ENCODE data around the gene CYP27A1. TPM values are rescaled to one million over a fixed set of nuclear protein-coding genes. Genes with fewer than 3 reads are reported as not detected.
A peak's percentile ranks its signal among the peaks of the same experiment; 100 is the strongest.

The CYP27A1 gene
- 6.7 TPM for total RNA-seq
- long read RNA-seq, transcript CYP27A1-201 (9 exons, 2,286 nt): major isoform, 23 of 26 reads
- long read RNA-seq, partial matches to known transcripts: 2 of 26 reads
- long read RNA-seq, other reads (novel, unspliced or antisense): 1 of 26 reads

- Histone ChIP-seq H3K4me3 (peak within 1 kb of the TSS; percentile 80), H3K4me1 (peaks cover 31% of the 10 kb centered on the region), H3K27ac (replicated peaks) (peak within 1 kb of the TSS; percentile 84), H3K9me3 (replicated peaks) (peaks cover 7% of the 10 kb centered on the region), H3K27me3 (ENCODE audit: low read depth) (peaks cover 2% of the 10 kb centered on the region), H3K36me3 (no peaks in the 10 kb centered on the region)
- intact Hi-C loops (cut with micrococcal nuclease): no loop called here
- DNase-seq: peak; percentile 60
- TF ChIP-seq CTCF (IDR thresholded peaks at IDR 0.05; ENCODE audit: borderline replicate concordance): no peak
These were observed at the start of gene CYP27A1 for GRCh38 chr2:218781691-218782527. TSS of gene CYP27A1 (plus strand) at chr2:218782147. CDS start at chr2:218782183, 36 bp downstream.

GRCh38 chr2:218732761-218733158 is 49.2 kb upstream of the CYP27A1 start:
- no peak for DNase-seq
- H3K9me3 ChIP-seq (replicated peaks): peaks cover 1% of the 10 kb centered on the region
- intact Hi-C loops (cut with micrococcal nuclease): loop anchor here (10.0 kb wide), 1 partner anchor 102 kb away; the partner anchor contains the start of gene PRKAG3
- H3K27ac ChIP-seq (replicated peaks): peak overlapping the region; percentile 44
- peaks cover 29% of the 10 kb centered on the region for H3K4me1 ChIP-seq
- no peak for TF ChIP-seq CTCF (IDR thresholded peaks at IDR 0.05; ENCODE audit: borderline replicate concordance)
- H3K27me3 ChIP-seq (ENCODE audit: low read depth): no peaks in the 10 kb centered on the region
- H3K4me3 ChIP-seq: no peak overlapping the region
- peaks cover 4% of the 10 kb centered on the region for H3K36me3 ChIP-seq

- Histone ChIP-seq H3K27me3 (ENCODE audit: low read depth) (no peaks in the 10 kb centered on the region), H3K4me3 (no peak overlapping the region), H3K27ac (replicated peaks) (peak overlapping the region; percentile 44), H3K4me1 (peaks cover 29% of the 10 kb centered on the region), H3K9me3 (replicated peaks) (no peaks in the 10 kb centered on the region), H3K36me3 (peaks cover 9% of the 10 kb centered on the region)
- TF ChIP-seq CTCF (IDR thresholded peaks at IDR 0.05; ENCODE audit: borderline replicate concordance): no peak
- DNase-seq: no peak
- intact Hi-C loops (cut with micrococcal nuclease): loop anchor here (10.0 kb wide), 1 partner anchor 101 kb away; the partner anchor contains the start of gene PRKAG3
These were observed 48.6 kb upstream of the CYP27A1 start for GRCh38 chr2:218733171-218734021.

- Histone ChIP-seq H3K4me3 (no peak overlapping the region), H3K27ac (replicated peaks) (no peak overlapping the region), H3K4me1 (peaks cover 29% of the 10 kb centered on the region), H3K9me3 (replicated peaks) (no peaks in the 10 kb centered on the region), H3K27me3 (ENCODE audit: low read depth) (no peaks in the 10 kb centered on the region), H3K36me3 (peaks cover 18% of the 10 kb centered on the region)
- DNase-seq: no peak
- intact Hi-C loops (cut with micrococcal nuclease): loop anchor here (10.0 kb wide), 1 partner anchor 100 kb away; the partner anchor contains the start of gene PRKAG3
- TF ChIP-seq CTCF (IDR thresholded peaks at IDR 0.05; ENCODE audit: borderline replicate concordance): no peak
These were observed 47.6 kb upstream of the CYP27A1 start for GRCh38 chr2:218734190-218734975.
